ENCODE data around the gene STUB1. TPM values are rescaled to one million over a fixed set of nuclear protein-coding genes. Genes with fewer than 3 reads are reported as not detected.

The STUB1 gene
- total RNA-seq, 1 donor from 2014 or later = 98.9 TPM

DNA sequence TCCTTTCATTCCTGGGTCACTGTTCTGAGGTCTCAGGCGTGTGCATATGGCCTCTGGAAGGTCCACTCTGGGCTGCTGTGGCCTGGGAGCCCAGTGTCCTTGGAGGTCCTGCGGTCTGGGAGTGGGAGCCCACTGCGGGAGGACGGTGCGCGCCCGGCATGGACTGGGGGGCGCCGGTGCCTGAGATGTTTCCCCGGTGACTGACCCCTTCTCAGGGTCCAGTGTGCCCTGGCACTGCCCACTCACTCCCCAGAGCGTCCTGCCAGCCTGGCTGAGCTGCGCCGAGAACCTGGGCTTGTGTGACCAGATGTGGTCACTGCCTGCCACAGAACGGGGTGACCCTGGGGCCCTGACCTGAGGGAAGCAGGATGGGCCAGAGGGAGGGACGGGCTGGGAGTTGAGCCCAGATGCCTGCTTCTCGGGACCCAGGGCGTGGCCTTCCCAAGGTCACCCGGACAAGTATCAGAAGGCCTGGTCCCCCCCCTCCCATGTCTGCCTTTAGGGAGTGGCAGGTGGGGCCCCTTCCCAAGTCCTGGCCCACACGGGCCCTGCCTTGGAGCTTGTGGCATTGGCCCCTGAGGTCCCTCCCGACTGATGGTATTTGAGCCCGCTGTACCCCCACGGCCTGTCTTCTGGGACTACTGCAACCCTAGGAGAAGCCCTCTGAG is 5.9 kb upstream of the STUB1 start:
- no peak for DNase-seq
- ATAC-seq = no peak
- no peaks in the 10 kb centered on the region for H3K27me3 ChIP-seq
- no peak for TF ChIP-seq CTCF (IDR thresholded peaks at IDR 0.05)
- H3K9me3 ChIP-seq = no peaks in the 10 kb centered on the region
- peaks cover 10% of the 10 kb centered on the region for H3K4me1 ChIP-seq
- no peak overlapping the region for H3K27ac ChIP-seq
- intact Hi-C loops (cut with DNase I) = no loop called here
- peaks cover 40% of the 10 kb centered on the region for H3K36me3 ChIP-seq
- H3K4me3 ChIP-seq = no peak overlapping the region

- Histone ChIP-seq H3K4me1 (peaks cover 10% of the 10 kb centered on the region), H3K36me3 (peaks cover 34% of the 10 kb centered on the region), H3K4me3 (peak within 1 kb of the TSS; percentile 28), H3K9me3 (no peaks in the 10 kb centered on the region), H3K27me3 (no peaks in the 10 kb centered on the region), H3K27ac (no peak within 1 kb of the TSS)
- intact Hi-C loops (cut with DNase I) = no loop called here
- no peak for DNase-seq
- no peak for ATAC-seq
- no peak for TF ChIP-seq CTCF (IDR thresholded peaks at IDR 0.05)
These were observed 5.0 kb upstream of the STUB1 start, which contains the start of gene RHBDL1 for GRCh38 chr16:674968-675883. Gene RHBDL1, plus strand, starts transcription at chr16:675671. Its CDS starts 120 bp downstream, at chr16:675791.

GRCh38 chr16:675884-676564 is 4.2 kb upstream of the STUB1 start:
- no peak overlapping the region for H3K27ac ChIP-seq
- intact Hi-C loops (cut with DNase I) = no loop called here
- no peak for DNase-seq
- no peaks in the 10 kb centered on the region for H3K9me3 ChIP-seq
- TF ChIP-seq CTCF (IDR thresholded peaks at IDR 0.05) = no peak
- peaks cover 26% of the 10 kb centered on the region for H3K36me3 ChIP-seq
- H3K4me3 ChIP-seq = peak overlapping the region; percentile 28
- ATAC-seq = no peak
- H3K27me3 ChIP-seq = no peaks in the 10 kb centered on the region
- H3K4me1 ChIP-seq = peaks cover 13% of the 10 kb centered on the region

DNA sequence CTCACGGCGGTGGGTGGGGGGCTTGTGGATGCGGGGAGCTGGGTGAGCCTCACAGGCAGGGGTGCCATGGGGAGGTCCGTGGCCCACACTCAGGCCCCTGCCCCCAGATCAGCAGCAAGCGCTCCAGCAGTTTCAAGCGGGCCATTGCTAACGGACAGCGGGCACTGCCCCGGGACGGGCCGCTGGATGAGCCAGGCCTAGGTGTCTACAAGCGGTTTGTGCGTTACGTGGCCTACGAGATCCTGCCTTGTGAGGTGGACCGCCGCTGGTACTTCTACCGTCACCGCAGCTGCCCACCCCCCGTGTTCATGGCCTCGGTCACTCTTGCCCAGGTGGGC is 3.7 kb upstream of the STUB1 start:
- no peak for DNase-seq
- Histone ChIP-seq H3K36me3 (peaks cover 22% of the 10 kb centered on the region), H3K4me3 (no peak overlapping the region), H3K27ac (no peak overlapping the region), H3K9me3 (no peaks in the 10 kb centered on the region), H3K27me3 (no peaks in the 10 kb centered on the region), H3K4me1 (peaks cover 18% of the 10 kb centered on the region)
- intact Hi-C loops (cut with DNase I) = no loop called here
- TF ChIP-seq CTCF (IDR thresholded peaks at IDR 0.05) = no peak
- ATAC-seq = no peak

DNA sequence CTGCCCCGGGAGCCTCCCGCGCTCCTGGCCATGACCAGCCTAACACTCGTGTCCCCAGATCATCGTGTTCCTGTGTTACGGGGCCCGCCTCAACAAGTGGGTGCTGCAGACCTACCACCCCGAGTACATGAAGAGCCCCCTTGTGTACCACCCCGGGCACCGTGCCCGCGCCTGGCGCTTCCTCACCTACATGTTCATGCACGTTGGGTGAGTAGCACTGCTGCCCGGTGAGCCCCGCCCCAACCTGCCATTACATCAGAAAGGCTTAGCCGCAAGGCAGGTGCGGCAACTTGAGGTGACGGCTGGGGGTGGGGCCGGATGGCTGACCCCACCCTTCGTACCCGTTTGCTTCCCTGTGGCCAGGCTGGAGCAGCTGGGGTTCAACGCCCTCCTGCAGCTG is 3.3 kb upstream of the STUB1 start:
- Histone ChIP-seq H3K36me3 (peaks cover 22% of the 10 kb centered on the region), H3K27ac (no peak overlapping the region), H3K4me3 (no peak overlapping the region), H3K4me1 (peaks cover 22% of the 10 kb centered on the region), H3K27me3 (no peaks in the 10 kb centered on the region), H3K9me3 (no peaks in the 10 kb centered on the region)
- no peak for TF ChIP-seq CTCF (IDR thresholded peaks at IDR 0.05)
- intact Hi-C loops (cut with DNase I) = no loop called here
- ATAC-seq = no peak
- DNase-seq = peak; percentile 87

Data from upper lobe of right lung (tissue), 1 donor.